ENCODE data around the gene NT5DC3. TPM values are rescaled to one million over a fixed set of nuclear protein-coding genes. Genes with fewer than 3 reads are reported as not detected.

The NT5DC3 gene
- total RNA-seq, 1 donor from 2014 or later, result 12.0 TPM

DNA sequence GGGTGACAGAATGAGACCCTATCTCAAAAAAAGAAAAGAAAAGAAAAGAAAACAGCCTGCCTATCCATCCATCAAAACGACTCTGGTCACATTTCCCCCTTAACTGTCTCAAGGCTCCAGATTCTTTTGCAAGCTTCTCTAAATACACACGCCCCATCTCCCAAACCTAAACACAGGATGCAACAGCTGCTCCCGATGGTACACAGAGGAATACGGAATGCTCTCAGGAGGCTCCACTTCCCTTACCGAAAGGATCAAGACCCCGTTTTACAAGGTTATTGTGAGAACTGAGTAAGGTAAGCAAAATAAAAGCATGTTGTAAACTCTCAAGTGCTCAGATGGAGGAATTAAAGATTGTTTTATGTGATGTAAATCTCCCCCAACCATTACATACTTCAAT lies 62.3 kb downstream of the NT5DC3 start:
- Mint-ChIP-seq H3K4me1 (ENCODE audit: low read depth) (no peaks in the 10 kb centered on the region), H3K27ac (no peak overlapping the region), H3K27me3 (ENCODE audit: low read depth) (no peaks in the 10 kb centered on the region), H3K4me3 (ENCODE audit: low read depth) (no peak overlapping the region), H3K36me3 (ENCODE audit: low read depth) (peaks cover 30% of the 10 kb centered on the region), H3K9me3 (no peaks in the 10 kb centered on the region)
- no peak for DNase-seq (ENCODE audit: low spot score)
- intact Hi-C loops (cut with micrococcal nuclease), result no loop called here

DNA sequence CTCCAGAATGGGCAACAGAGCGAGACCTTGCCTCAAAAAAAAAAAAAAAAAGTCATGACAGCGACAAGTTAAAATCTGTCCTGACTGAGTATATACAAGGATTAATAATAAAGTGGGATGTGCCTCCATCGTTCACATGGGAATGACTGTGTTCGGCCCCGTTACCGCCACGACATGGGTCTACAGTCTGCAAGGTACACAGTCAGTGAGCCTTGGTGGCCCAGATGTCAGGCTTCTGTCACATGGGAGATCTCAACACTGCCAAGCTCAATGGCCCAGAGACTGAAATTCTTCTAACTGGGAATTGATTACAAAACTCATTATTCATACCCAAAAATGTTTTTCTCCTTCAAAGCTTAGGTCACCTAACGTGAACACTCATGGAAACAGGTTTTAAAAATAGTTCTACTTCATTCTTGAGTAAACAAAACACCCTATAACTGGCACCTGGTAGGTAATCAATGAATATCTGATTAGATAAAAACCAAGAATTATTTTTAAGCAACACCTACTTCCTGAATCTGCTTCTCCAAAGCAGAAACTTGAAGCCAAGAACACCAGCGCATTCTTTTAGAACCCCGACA lies 66.0 kb downstream of the NT5DC3 start:
- Mint-ChIP-seq H3K4me3 (ENCODE audit: low read depth) (no peak overlapping the region), H3K4me1 (ENCODE audit: low read depth) (no peaks in the 10 kb centered on the region), H3K27me3 (ENCODE audit: low read depth) (no peaks in the 10 kb centered on the region), H3K27ac (no peak overlapping the region), H3K9me3 (no peaks in the 10 kb centered on the region), H3K36me3 (ENCODE audit: low read depth) (peaks cover 23% of the 10 kb centered on the region)
- no peak for DNase-seq (ENCODE audit: low spot score)
- intact Hi-C loops (cut with micrococcal nuclease), result no loop called here

DNA sequence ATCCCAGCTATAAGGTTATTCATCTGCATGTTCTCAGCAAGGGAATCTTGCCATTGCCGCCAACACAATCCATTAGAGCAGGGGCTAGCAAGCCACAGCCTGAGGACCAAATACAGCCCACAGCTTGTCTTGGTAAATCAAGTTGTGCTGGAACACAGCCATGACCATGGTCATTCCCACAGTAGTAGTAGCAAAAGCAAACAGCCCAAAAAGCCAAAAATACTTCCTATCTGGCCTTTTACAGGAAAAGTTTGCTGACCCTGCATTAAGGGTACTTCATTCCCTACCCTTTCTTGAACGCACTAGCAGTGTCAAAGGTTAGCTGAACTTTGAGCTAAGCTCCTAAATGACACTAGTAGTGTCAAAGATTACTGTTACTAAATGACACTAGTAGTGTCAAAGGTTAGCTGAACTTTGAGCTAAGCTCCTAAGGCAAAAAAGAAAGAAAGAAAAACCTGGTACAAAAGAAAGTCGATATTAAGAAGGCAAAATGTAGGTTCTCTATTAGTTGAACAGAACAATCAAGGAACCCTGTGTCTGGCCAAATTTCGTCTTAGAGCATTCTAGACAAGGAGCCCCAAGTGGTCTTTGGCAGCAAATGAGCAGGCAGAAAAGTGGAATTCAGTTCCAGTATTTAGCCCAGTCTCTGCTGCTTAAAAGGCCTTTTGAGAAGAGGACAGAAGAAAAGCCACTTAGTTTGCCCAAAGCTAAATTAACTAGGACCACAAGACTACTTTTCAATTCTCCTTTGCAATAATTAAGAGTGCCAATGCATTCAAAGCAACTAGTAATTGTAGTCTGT lies 67.7 kb downstream of the NT5DC3 start:
- Mint-ChIP-seq H3K4me3 (ENCODE audit: low read depth) (no peak overlapping the region), H3K36me3 (ENCODE audit: low read depth) (peaks cover 19% of the 10 kb centered on the region), H3K27me3 (ENCODE audit: low read depth) (no peaks in the 10 kb centered on the region), H3K27ac (no peak overlapping the region), H3K4me1 (ENCODE audit: low read depth) (no peaks in the 10 kb centered on the region), H3K9me3 (no peaks in the 10 kb centered on the region)
- intact Hi-C loops (cut with micrococcal nuclease), result no loop called here
- DNase-seq (ENCODE audit: low spot score), result no peak

DNA sequence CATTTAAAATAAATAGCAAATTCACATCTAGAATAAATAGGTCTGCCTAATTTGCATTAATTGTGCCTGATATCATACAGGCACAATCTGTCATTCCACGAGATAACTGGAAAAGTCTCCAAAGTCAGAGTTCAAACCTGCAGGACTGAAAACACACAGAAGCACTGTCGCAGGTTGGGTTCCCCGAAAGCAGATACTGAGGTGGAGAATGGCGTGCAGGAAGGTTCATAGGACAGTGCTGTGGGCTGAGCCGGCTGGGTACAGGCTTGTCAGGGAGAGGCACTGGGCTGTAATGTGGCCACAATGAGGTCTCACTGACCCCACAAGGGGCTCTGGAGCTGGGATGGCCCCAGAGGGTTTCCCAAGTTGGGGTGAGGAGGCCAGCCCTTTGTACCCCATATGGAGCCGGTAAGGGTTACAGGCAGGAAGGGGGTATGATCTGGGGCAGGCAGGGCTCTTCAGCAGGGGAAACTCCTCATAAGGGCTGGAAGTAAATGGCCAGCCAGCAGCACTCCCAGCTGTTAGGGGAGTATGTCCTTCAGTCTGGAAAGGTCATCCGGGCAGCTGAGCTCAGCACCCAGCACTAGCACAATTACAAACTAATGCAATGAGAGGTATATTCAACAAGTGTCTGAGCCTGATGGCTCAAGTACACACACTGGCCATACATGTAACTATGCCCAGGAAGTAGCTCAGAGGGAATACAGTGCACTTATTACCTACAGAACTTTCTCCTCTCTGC lies 68.5 kb downstream of the NT5DC3 start:
- intact Hi-C loops (cut with micrococcal nuclease), result no loop called here
- no peak overlapping the region for H3K4me3 Mint-ChIP-seq (ENCODE audit: low read depth)
- no peaks in the 10 kb centered on the region for H3K4me1 Mint-ChIP-seq (ENCODE audit: low read depth)
- no peaks in the 10 kb centered on the region for H3K9me3 Mint-ChIP-seq
- H3K27ac Mint-ChIP-seq, result no peak overlapping the region
- no peaks in the 10 kb centered on the region for H3K27me3 Mint-ChIP-seq (ENCODE audit: low read depth)
- H3K36me3 Mint-ChIP-seq (ENCODE audit: low read depth), result peaks cover 15% of the 10 kb centered on the region
- DNase-seq (ENCODE audit: low spot score), result no peak

DNA sequence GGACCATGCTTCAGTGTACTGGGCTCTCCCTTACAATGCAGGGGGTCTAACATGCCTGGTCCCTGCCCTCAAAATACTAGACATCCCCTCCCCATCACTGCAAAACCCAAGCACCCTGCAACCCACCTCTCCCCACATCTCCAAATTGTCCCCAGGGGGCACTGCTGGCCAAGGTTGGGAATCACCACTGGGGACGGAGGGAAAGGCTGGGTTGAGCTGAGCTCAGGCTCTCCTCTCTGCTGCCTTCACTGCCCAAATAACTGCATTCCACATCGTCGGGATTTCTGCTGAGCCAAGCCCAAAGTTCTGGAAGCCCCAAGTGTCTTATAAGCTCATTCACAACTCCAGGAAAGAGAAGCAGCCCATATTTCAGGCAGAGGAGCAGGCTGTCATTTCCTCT lies 69.6 kb downstream of the NT5DC3 start:
- DNase-seq (ENCODE audit: low spot score), result no peak
- Mint-ChIP-seq H3K27ac (no peak overlapping the region), H3K27me3 (ENCODE audit: low read depth) (no peaks in the 10 kb centered on the region), H3K4me3 (ENCODE audit: low read depth) (no peak overlapping the region), H3K4me1 (ENCODE audit: low read depth) (peaks cover 3% of the 10 kb centered on the region), H3K9me3 (no peaks in the 10 kb centered on the region), H3K36me3 (ENCODE audit: low read depth) (peaks cover 6% of the 10 kb centered on the region)
- intact Hi-C loops (cut with micrococcal nuclease), result no loop called here

DNA sequence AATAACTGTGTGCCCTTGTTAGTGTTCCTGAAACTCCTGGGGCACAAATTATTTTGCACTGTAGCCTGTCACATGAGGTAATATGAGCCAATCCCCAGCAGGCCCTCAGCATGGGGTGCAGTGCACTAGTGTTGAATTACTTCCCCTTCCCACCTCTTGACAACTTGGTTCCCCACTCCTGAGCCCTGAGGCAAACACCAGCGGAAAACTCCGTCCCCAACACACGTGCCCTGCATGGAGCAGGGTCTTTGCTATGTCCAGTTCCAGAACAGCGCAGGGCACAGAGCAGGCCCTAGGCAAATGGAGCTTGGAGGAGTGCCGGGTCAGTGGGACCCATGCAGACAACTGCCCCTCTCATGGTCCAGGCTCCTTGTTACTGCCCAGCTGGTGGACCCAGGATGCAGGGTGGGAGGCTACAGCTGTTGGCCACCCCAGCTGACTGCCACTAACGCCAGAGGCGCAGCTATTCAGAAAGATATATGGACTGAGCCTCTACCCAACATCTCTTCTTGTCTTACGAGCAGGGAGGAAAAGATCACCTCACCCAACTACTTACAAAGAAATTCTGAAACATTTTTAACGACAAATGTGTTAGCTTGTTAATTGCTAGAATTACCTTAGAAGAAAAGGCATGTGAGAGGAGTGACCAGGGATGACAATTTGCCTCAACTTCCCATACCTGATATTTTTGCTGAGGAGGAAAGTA lies 71.6 kb downstream of the NT5DC3 start:
- no peak for DNase-seq (ENCODE audit: low spot score)
- H3K36me3 Mint-ChIP-seq (ENCODE audit: low read depth), result no peaks in the 10 kb centered on the region
- no peaks in the 10 kb centered on the region for H3K27me3 Mint-ChIP-seq (ENCODE audit: low read depth)
- H3K9me3 Mint-ChIP-seq, result no peaks in the 10 kb centered on the region
- no peak overlapping the region for H3K27ac Mint-ChIP-seq
- no peak overlapping the region for H3K4me3 Mint-ChIP-seq (ENCODE audit: low read depth)
- intact Hi-C loops (cut with micrococcal nuclease), result no loop called here
- H3K4me1 Mint-ChIP-seq (ENCODE audit: low read depth), result peaks cover 4% of the 10 kb centered on the region

DNA sequence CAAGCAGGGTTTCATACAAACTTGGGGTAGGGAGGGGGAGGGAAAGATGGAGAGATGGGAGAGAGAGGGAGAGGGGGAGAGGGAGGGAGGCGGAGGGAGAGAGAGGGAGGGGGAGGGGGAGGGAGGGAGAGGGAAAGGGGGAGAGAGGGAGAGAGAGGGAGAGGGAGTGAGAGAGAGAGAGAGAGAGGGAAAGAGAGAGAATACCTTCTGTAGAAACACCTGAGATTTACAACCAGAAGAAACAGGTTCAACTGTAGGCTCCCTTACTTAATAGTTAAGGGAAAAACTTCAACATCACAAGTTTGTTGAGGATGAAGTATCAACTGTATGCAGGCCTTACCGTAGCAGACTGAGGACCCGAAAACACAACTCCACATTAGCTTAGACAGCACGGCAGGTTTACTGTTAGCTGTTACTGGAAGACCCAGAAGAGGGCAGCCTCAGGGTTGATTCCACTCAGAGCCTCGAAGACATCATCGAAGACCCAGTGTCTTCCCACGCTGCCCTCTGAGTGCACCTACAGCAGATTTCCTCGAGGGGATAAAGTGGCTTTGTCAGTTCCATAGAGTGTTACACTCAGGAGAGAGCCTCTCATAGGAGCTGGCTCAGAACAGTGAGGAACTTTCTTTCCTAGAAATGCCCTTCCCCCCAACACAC lies 72.4 kb downstream of the NT5DC3 start:
- intact Hi-C loops (cut with micrococcal nuclease), result no loop called here
- DNase-seq (ENCODE audit: low spot score), result no peak
- Mint-ChIP-seq H3K4me3 (ENCODE audit: low read depth) (no peak overlapping the region), H3K27ac (no peak overlapping the region), H3K4me1 (ENCODE audit: low read depth) (peaks cover 4% of the 10 kb centered on the region), H3K9me3 (no peaks in the 10 kb centered on the region), H3K27me3 (ENCODE audit: low read depth) (no peaks in the 10 kb centered on the region), H3K36me3 (ENCODE audit: low read depth) (no peaks in the 10 kb centered on the region)

DNA sequence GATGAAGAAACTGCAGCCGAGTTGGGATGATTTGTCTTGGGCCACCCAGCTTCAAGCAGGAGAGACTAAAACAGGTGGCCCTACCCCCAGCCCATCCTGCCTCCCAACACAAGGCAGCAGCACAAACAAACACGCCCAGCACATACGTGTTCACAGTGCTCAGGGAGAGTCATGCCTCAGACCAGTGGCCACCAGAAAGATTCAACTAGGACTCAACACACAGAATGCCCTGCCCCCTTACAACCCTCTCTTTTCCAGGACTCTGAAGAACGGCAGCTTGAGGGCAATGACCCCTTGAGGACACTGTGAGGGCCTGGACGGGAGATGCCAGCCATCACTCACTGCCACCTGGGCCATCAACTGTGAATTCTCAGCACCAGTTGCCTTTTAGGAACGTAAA lies 75.0 kb downstream of the NT5DC3 start:
- Mint-ChIP-seq H3K4me1 (ENCODE audit: low read depth) (peaks cover 4% of the 10 kb centered on the region), H3K27ac (no peak overlapping the region), H3K36me3 (ENCODE audit: low read depth) (no peaks in the 10 kb centered on the region), H3K27me3 (ENCODE audit: low read depth) (no peaks in the 10 kb centered on the region), H3K9me3 (no peaks in the 10 kb centered on the region), H3K4me3 (ENCODE audit: low read depth) (no peak overlapping the region)
- no peak for DNase-seq (ENCODE audit: low spot score)
- intact Hi-C loops (cut with micrococcal nuclease), result no loop called here

DNA sequence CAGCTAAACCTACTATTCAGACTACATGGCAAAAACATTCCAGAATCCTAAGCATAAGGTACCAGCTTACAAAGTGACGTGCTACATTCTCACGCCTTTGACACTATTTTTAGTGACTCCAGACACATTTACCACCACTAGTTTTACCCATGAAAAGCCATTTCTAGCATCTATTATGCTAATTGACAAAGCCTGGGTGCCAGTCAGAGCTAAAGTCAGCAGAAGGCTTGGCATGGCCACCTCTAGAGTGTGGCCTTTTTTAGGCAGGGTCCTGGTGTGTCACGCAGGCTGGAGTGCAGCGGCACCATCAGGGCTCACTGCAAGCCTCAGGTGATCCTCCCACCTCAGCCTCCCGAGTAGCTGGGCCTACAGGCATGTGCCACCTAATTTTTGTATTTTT lies 75.7 kb downstream of the NT5DC3 start:
- Mint-ChIP-seq H3K4me1 (ENCODE audit: low read depth) (peaks cover 4% of the 10 kb centered on the region), H3K27me3 (ENCODE audit: low read depth) (no peaks in the 10 kb centered on the region), H3K27ac (no peak overlapping the region), H3K36me3 (ENCODE audit: low read depth) (no peaks in the 10 kb centered on the region), H3K4me3 (ENCODE audit: low read depth) (no peak overlapping the region), H3K9me3 (no peaks in the 10 kb centered on the region)
- intact Hi-C loops (cut with micrococcal nuclease), result no loop called here
- no peak for DNase-seq (ENCODE audit: low spot score)

DNA sequence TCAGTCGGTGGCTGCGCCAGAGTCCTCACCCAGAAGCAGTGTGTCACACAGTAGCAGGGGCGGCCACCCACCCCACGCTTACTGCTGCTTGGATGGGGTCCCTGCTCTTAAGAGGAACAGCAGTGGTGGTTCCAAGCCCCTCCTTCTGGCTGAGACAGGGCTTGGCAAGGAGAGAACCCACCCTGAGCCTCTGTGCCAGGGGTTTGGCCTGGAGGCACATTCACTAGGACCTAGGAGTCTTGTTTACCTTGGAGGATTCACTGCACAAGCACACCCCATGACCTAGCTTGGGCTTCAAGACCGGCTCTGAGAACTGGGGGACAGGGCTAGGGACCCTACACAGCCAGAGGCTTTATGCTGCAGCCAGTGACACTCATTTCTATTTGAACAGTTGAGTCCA lies 78.6 kb downstream of the NT5DC3 start:
- Mint-ChIP-seq H3K4me1 (ENCODE audit: low read depth) (peaks cover 4% of the 10 kb centered on the region), H3K27me3 (ENCODE audit: low read depth) (no peaks in the 10 kb centered on the region), H3K4me3 (ENCODE audit: low read depth) (no peak overlapping the region), H3K9me3 (no peaks in the 10 kb centered on the region), H3K36me3 (ENCODE audit: low read depth) (no peaks in the 10 kb centered on the region), H3K27ac (no peak overlapping the region)
- no peak for DNase-seq (ENCODE audit: low spot score)
- intact Hi-C loops (cut with micrococcal nuclease), result no loop called here

DNA sequence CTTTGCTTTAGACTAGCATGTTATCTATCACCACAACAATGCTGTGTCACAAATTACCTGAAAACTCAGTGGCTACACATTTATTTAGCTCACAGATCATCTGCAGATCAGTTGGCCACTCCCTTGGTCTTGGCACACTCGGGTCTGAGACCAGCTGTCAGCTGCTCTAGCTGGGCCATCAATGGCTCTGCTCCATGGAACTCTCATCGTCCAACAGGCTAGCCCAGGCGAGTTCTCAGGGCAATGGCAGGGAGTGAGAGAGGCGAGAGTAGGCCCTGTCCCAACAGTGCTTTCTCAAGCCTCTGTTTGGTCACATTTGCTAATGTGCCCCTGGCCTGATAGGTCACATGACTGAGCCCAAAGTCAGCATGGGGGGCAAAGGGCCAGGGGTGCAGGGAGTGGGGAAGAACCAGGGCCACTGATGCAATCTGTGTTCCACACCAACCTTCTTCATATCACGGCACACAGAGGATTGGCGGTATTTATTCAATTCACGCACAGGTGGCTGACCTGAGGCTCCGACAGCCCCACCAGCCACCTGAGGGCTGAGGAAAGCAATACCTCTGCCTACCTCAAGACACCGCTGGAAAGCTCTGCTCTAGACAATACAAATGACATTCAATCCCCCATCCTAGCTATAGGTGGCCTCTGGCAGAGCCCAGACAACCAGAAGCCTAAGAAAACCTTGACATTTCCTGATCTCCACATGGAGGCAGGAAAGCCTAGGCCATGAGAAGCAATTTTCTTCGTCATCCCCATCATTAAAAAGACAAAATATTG lies 82.5 kb downstream of the NT5DC3 start:
- Mint-ChIP-seq H3K27ac (no peak overlapping the region), H3K9me3 (no peaks in the 10 kb centered on the region), H3K36me3 (ENCODE audit: low read depth) (no peaks in the 10 kb centered on the region), H3K4me3 (ENCODE audit: low read depth) (no peak overlapping the region), H3K27me3 (ENCODE audit: low read depth) (no peaks in the 10 kb centered on the region), H3K4me1 (ENCODE audit: low read depth) (no peaks in the 10 kb centered on the region)
- intact Hi-C loops (cut with micrococcal nuclease), result no loop called here
- DNase-seq (ENCODE audit: low spot score), result no peak

DNA sequence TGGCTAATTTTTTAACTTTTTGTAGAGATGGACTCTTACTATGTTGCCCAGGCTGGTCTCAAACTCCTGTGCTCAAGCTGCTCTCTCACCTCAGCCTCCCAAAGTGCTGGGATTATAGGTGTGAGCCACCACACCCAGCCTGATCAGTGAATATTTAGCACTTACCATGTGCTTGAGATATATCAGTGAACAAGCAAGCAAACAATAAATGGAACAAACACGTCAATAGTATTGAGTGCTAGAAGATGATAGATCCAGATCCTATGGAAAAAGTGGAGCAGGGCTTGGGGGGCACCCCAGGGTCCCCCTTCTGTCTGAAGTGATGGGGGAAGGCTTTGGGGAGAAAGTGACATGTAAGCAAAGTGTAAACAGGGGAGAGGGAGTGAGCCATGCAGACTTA lies 83.8 kb downstream of the NT5DC3 start:
- no peaks in the 10 kb centered on the region for H3K4me1 Mint-ChIP-seq (ENCODE audit: low read depth)
- H3K4me3 Mint-ChIP-seq (ENCODE audit: low read depth), result no peak overlapping the region
- DNase-seq (ENCODE audit: low spot score), result no peak
- intact Hi-C loops (cut with micrococcal nuclease), result no loop called here
- peaks cover 3% of the 10 kb centered on the region for H3K27me3 Mint-ChIP-seq (ENCODE audit: low read depth)
- no peaks in the 10 kb centered on the region for H3K36me3 Mint-ChIP-seq (ENCODE audit: low read depth)
- no peaks in the 10 kb centered on the region for H3K9me3 Mint-ChIP-seq
- H3K27ac Mint-ChIP-seq, result no peak overlapping the region
